HTERT RPE-1 (cell line): Measurements from ENCODE around the gene NEURL1.
"Not testable (repeated sequence)": the region's sequence is repeated elsewhere in the genome, so short reads cannot be mapped to it uniquely, and the experiment has no call there.

Source experiments
- in situ Hi-C: fragments of 300-500 bp; cut with MboI; formaldehyde crosslinking; loops from 4 replicates; pipeline ENCODE4 v1.14.3; 2020; ENCODE audit warnings: low sequenced_read_pairs

Gene NEURL1

DNA sequence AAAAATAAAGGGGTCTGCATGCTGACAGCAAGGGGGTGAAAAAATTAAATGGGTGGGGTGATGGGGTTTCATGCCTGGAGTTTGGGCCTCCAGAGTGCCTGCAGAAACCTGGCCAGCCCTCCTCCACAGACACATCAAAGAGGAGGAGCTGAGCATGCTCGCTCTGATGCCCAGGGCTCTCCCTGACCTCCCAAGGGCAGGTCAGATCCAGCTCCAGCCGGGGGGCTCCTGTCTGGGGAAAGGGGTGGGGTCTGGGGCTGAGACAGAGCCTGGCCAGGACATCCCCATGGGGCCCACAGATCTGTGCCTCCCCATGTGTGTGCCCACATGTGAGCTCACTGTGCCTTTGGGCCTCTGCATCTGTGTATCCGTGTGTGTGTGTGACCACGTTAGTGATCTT, 33.9 kb upstream of the NEURL1 start:
- in situ Hi-C loops: no loop called here

DNA sequence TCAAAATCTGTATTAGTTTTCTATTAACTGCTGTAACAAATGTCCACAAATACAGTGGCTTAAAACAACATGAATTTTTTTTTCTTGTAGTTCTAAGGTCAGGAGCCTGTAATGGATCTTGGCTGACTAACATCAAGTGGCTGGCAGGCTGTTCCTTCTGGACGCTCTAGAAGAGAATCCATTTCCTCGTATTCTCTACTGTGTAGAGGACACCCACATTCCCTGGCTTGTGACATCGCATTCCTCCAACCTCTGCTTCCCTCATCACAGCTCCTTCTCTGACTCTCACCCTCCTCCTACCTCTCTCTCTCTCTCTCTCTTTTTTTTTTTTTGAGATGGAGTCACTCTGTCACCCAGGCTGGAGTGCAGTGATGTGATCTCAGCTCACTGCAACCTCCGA, 30.0 kb upstream of the NEURL1 start:
- in situ Hi-C loops: no loop called here

GRCh38 chr10:103465411-103466179, 27.9 kb upstream of the NEURL1 start:
- in situ Hi-C loops: no loop called here

- in situ Hi-C loops: no loop called here
Observed at GRCh38 chr10:103466734-103467133, 26.8 kb upstream of the NEURL1 start.

- in situ Hi-C loops: no loop called here
Observed at GRCh38 chr10:103467406-103467805, 26.1 kb upstream of the NEURL1 start.

DNA sequence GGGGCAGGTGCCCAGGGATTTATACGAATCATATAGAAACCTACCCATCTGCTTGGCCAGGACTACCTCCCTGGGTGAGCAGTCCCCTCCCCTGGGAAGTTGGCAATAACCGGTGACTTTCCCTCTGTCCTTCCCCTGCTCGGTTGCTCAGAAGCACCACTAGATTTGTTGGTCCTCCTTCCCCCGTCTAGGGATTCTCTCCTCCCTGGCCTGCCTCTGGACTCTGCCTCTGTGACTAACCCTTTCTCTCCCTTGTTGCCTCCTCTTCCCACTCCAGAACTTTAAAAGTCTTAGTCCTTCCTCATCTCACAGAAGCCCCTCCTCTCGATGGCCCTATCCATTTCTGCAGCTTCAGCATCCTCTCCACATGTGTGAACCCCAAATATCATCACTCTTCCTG, 24.3 kb upstream of the NEURL1 start:
- in situ Hi-C loops: no loop called here

DNA sequence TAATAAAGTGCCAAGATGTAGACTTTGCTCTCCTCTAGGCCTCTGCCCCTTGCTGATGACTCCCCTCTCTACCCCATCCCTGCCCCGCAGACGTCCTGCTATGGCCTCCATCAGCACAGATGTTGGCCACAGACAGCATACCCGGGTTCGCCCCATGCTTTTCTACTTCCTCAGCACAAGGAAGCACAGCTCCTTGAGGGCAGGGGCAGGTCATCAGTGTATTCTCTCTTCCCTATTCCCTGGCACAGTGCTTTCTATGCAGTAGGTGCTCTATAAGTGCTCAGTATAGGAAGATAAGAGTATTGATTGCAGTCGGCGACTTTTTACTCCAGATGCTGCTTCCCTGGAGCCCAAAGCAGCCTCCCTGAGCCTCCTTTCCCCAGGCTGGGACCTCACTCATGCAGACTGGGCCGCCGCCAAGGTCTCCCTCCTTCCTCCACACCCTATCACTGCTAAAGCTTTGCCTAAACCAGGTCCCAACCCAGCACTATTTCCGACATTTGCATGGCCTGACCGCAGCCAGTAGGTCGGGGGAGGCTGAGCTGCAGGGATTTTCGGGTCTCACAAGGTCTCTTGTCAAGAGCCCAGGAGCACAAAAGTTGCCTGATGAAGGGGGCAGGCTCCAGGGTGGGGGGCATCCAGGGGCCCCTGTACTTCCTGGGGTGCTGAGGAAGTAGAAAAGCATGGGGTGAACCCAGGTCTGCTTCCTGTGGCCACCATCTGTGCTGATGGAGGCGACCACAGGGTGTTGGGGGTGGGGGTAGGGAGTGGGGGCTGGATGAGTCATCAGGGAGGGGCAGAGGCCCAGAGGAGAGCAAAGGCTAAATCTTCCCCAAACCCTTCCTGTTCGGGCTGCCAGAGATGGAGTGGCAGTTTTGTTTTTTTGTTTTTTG, 22.5 kb upstream of the NEURL1 start:
- in situ Hi-C loops: no loop called here

GRCh38 chr10:103472005-103472404, 21.5 kb upstream of the NEURL1 start:
- in situ Hi-C loops: no loop called here

GRCh38 chr10:103473261-103473671, 20.2 kb upstream of the NEURL1 start:
- in situ Hi-C loops: no loop called here

GRCh38 chr10:103474077-103474476, 19.4 kb upstream of the NEURL1 start:
- in situ Hi-C loops: no loop called here

DNA sequence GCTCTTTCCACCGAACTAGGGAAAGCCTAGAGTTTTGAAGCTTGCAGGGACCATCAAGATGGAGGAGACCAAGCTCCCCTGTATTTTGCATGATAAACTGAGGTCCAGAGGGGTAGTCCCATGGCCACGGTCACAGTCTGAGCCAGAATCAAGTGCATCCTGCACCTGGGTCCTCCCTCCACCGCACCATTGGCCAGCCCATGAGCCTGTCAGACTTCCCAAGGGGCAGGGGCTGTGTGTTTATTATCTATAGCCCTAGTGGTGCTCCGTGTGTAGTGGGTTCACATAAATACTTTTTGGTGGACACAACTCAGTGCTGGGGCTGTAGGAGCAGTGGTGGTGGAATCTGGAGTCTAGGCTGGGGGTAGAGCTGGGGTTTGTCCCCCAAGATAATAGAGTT, 18.1 kb upstream of the NEURL1 start:
- in situ Hi-C loops: no loop called here

DNA sequence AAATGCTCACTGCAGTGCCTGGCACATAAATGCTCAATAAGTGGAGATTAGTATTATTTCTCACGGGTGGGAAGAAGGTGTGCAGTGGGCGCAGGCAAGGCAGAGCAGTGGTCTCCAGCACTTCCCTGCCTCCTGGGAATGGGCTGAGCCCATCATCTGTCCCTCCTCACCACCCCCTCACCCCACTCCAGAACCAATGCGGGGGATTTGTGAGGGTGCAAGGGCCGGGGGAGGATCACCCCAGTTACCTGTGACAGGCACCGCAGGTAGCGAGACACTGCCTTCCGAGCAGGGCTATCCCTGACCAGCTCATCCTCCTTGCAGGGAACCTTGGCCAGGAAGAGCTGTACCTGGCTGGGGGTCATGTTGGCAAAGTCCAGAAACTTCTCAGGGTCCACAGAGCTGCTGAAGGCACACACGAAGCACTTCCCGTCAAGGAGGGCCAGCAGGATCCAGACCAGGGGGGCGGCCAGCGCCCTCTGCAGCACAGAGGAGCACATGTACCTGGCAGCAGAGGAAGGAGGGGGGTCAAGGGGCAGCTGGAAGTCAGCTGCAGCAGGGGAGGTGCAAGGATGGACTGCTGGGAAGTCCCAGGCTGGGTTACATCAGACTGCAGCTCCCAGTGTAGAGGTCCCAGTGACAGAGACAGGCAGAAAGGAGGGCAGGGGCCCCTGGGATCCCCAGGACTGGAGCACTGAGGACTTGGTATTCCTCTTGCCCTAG, 17.3 kb upstream of the NEURL1 start:
- in situ Hi-C loops: no loop called here

GRCh38 chr10:103478671-103479070, 14.8 kb upstream of the NEURL1 start:
- in situ Hi-C loops: no loop called here

GRCh38 chr10:103479135-103479534, 14.4 kb upstream of the NEURL1 start, which contains the start of gene CALHM3:
CALHM3 (minus strand) TSS chr10:103479240; CDS start chr10:103479032, 208 bp downstream.
- in situ Hi-C loops: no loop called here

DNA sequence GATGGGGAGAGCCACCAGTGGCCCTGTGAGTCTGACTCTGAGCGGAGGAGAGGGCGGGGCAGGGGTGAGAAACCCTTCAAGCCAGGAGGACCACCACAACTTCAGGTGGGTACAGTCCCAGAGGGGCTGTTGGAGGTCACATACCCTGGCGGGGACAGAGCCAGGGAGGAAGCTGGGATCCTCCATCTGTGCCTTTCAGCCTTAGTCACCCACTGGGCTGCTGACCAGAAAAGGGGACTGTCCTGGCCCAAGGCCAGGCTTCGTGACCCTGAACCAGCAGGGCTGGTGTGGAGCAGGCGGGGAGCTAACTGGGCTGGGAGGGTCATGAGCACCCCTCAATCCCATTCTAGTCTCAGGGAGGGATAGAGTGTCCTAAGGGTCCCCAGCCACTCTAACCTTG, 13.0 kb upstream of the NEURL1 start:
- in situ Hi-C loops: no loop called here

DNA sequence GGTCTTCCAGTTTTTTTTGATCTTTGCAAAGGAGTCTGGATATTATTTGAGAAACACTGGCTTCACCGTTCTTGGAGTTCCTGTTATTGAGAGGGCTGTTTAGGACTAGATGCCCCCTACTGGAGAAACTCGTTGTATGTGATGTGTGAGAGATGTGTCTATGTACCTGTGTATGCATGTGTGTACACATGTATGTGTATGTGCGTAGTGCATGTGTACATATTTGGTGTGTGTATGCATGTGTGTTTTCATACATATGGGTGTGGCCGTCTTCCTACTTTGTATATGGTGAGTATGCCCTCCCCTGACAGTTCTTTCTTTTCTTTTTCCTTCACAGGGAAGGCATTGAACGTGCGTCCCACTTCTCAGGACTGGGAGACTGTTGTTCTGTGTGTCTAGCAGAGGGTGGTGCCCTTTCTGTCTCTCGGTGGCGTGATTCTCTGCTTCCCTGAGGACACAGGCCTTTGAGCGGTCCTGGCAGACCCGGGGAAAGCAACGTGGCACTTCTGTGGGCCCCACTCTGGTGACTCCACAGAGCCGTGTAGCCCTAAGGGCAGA, 11.5 kb upstream of the NEURL1 start:
- in situ Hi-C loops: no loop called here

DNA sequence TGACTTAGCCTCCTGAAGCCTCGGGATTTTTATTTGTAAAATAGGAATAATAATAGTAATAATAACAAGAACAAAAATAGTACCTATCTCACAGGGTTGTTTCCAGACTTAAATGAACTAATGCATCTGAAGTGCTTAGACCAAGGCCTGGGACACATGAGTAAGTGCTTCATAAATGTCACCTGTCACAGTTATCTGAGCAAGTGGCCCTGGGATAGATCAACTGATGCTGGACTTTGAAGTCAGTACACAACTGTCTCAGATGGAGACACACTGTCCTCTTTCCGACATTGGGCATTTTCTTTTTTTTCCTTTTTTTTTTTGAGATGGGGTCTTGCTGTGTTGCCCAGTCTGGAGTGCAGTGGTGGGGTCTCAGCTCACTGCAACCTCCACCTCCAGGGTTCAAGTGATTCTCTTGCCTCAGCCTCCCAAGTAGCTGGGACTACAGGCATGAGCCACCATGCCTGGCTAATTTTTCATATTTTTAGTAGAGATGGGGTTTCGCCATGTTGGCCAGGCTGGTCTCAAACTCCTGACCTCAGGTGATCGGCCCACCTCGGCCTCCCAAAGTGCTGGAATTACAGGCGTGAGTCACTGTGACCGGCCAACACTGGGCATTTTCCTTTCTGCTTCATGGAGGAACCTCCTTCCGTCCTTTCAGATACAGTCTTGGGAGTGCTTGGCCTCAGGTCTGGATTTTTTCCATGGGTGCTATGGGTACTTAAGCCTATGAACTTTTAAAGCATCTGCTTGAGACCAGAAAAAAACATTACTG, 6.7 kb upstream of the NEURL1 start:
- in situ Hi-C loops: not testable (repeated sequence)

DNA sequence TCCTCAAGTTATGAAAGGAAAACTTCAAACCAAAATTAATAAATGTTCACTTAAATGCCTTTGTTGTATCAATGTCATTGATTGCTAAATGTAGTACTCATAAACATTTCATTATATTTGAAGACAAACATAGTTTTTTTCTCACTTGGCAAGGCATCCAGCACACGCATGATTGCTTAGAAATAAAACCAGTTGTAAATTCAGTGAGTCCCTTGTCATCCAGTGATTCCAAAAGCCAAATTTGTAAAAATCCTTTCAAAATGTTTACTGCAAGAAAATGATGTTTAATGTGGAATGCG, 6.1 kb upstream of the NEURL1 start:
- in situ Hi-C loops: no loop called here

DNA sequence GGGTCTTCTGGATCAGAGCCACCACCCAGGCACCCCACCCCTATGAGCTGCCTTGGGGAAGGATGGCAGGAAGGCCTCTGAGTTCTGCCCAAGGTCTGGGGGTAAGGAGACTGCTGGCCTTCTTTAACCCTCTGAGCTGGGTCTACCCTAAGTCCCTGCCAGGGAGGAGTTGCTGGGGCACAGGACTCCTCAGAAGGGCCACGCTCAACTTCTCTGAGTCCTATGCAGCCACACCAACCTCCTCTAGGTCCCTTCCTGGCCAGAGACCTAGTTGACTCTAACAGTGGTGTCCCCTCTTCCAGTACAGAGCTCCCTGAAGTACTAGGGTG, 2.6 kb upstream of the NEURL1 start:
- in situ Hi-C loops: no loop called here

DNA sequence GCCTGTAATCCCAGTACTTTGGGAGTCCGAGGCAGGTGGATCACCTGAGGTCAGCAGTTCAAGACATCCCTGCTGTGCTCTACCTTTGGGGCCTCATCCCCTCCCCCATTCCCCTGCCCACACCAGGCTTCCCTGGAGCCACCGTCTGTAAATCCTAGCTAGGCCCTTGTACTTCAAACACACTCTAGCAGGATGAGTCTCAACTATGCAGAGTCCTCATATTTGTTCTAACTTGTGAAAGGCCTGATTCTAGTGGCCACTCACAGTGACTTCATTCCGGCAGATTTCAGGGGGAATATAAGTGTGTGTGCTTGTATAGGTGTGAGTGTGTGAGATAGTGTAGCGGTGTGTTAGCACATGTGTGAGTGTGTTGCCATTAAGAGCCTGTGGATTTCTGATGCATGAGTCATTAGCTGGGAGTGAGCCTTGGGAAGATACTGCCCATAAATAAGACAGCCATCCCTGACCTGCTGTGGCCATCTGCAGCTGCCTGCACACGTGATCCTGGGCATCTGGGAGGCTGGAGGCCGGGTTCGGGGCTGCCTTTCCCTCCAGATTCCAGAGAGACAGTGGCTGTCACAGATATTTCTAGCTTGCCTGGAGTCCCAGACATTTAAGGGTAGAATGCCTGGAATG, 1.7 kb upstream of the NEURL1 start:
- in situ Hi-C loops: no loop called here
